ENCODE results near the gene RPL28.
"Not testable (repeated sequence)": the region's sequence is repeated elsewhere in the genome, so short reads cannot be mapped to it uniquely, and the experiment has no call there.

RPL28 gene

GRCh38 chr19:55391702-55392615 is 6.2 kb downstream of the RPL28 start:
- TF ChIP-seq CTCF (IDR thresholded peaks at IDR 0.05; ENCODE audit: borderline replicate concordance, insufficient read depth, low read depth, low read length): no peak
- no peak overlapping the region for H3K4me3 ChIP-seq (ENCODE audit: low read depth, low read length)

- no peak for TF ChIP-seq CTCF (IDR thresholded peaks at IDR 0.05; ENCODE audit: borderline replicate concordance, insufficient read depth, low read depth, low read length)
- H3K4me3 ChIP-seq (ENCODE audit: low read depth, low read length): no peak overlapping the region
These were observed 7.4 kb downstream of the RPL28 start for GRCh38 chr19:55392820-55393761.

GRCh38 chr19:55398200-55398925 is 12.6 kb downstream of the RPL28 start:
- TF ChIP-seq CTCF (IDR thresholded peaks at IDR 0.05; ENCODE audit: borderline replicate concordance, insufficient read depth, low read depth, low read length): no peak
- no peak overlapping the region for H3K4me3 ChIP-seq (ENCODE audit: low read depth, low read length)

DNA sequence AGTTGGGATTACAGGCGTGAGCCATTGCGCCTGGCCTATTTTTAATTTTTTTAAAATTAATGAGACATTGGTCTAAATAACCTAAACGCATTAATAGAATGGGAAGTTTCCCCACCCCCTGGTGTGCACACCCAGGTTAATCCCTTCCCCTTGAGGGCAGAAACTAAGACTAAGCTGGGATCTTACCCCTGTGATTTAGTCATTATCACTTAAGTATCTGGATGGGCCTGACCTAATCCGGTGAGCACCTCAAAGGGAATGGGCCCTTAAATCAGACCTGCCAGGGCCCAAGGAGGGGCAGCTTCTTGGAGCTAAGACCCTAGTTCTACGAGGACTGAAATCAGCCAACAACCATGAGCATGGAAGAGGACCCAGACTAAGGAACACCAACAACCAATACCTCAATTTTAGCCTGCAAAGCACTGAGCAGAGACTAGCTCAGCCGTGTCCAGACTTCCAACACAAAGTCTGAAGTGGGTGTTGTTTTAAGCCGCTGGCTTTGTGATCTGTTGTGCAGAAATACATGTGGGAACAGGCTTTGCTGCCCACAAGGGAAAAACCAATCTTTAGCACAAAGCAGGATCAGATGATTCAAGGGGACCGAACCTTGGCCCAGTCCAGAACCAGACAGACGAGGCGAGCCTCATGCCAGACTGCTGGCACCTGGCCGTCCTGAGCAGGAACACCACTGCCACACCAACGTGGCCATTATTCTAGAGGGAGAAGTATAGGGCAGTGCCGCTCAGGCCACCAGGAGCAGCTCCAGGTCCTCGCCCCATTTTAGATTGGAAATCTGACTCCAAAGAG is 14.8 kb downstream of the RPL28 start:
- H3K4me3 ChIP-seq (ENCODE audit: low read depth, low read length): no peak overlapping the region
- no peak for TF ChIP-seq CTCF (IDR thresholded peaks at IDR 0.05; ENCODE audit: borderline replicate concordance, insufficient read depth, low read depth, low read length)

GRCh38 chr19:55401390-55401789 is 15.7 kb downstream of the RPL28 start:
- H3K4me3 ChIP-seq (ENCODE audit: low read depth, low read length): not testable (repeated sequence)

- no peak overlapping the region for H3K4me3 ChIP-seq (ENCODE audit: low read depth, low read length)
- no peak for TF ChIP-seq CTCF (IDR thresholded peaks at IDR 0.05; ENCODE audit: borderline replicate concordance, insufficient read depth, low read depth, low read length)
These were observed 16.8 kb downstream of the RPL28 start for GRCh38 chr19:55402509-55402908.
